EL (cell line): ENCODE measurements around the gene SCYL3.
"Not testable (repeated sequence)": the region's sequence is repeated elsewhere in the genome, so short reads cannot be mapped to it uniquely, and the experiment has no call there.

Experiments
- DNase-seq: peaks from one replicate; pipeline ENCODE4 v3.0.0-alpha.2; 2016

Gene SCYL3

GRCh38 chr1:169896013-169896412, 2.3 kb upstream of the SCYL3 start:
- DNase-seq: no peak

GRCh38 chr1:169894424-169895145, 889 bp upstream of the SCYL3 start:
- DNase-seq: no peak

- DNase-seq: peak; percentile 32
Observed at GRCh38 chr1:169892927-169893644, 610 bp downstream of the SCYL3 start.

- no peak for DNase-seq
Observed at GRCh38 chr1:169892176-169892926, 1.3 kb downstream of the SCYL3 start.

GRCh38 chr1:169891539-169891885, 2.2 kb downstream of the SCYL3 start:
- no peak for DNase-seq

- DNase-seq: no peak
Observed at GRCh38 chr1:169890761-169891538, 2.7 kb downstream of the SCYL3 start.

GRCh38 chr1:169889871-169890270, 3.8 kb downstream of the SCYL3 start:
- no peak for DNase-seq

GRCh38 chr1:169886931-169887330, 6.8 kb downstream of the SCYL3 start:
- no peak for DNase-seq

GRCh38 chr1:169886422-169886821, 7.3 kb downstream of the SCYL3 start:
- DNase-seq: no peak

- DNase-seq: peak; percentile 29
Observed at GRCh38 chr1:169885207-169885606, 8.5 kb downstream of the SCYL3 start.

- no peak for DNase-seq
Observed at GRCh38 chr1:169884634-169885033, 9.1 kb downstream of the SCYL3 start.

- DNase-seq: no peak
Observed at GRCh38 chr1:169882039-169882511, 11.6 kb downstream of the SCYL3 start.

GRCh38 chr1:169879034-169879840, 14.5 kb downstream of the SCYL3 start:
- DNase-seq: no peak

- no peak for DNase-seq
Observed at GRCh38 chr1:169878498-169878897, 15.2 kb downstream of the SCYL3 start.

- peak; percentile 67 for DNase-seq
Observed at GRCh38 chr1:169877800-169878491, 15.8 kb downstream of the SCYL3 start.

- peak; percentile 85 for DNase-seq
Observed at GRCh38 chr1:169874229-169874628, 19.5 kb downstream of the SCYL3 start.

GRCh38 chr1:169873582-169874199, 20.0 kb downstream of the SCYL3 start:
- DNase-seq: peak; percentile 29

- no peak for DNase-seq
Observed at GRCh38 chr1:169872906-169873305, 20.8 kb downstream of the SCYL3 start.

- DNase-seq: not testable (repeated sequence)
Observed at GRCh38 chr1:169871988-169872387, 21.7 kb downstream of the SCYL3 start.

- no peak for DNase-seq
Observed at GRCh38 chr1:169869426-169869825, 24.3 kb downstream of the SCYL3 start.

GRCh38 chr1:169868978-169869377, 24.7 kb downstream of the SCYL3 start:
- no peak for DNase-seq
